ENCODE data around the gene DLL1.

GRCh38 chr6:170261643-170262488 is 29.0 kb downstream of the DLL1 start:
- TF ChIP-seq CTCF (IDR thresholded peaks at IDR 0.05) (no peak), POLR2A (IDR thresholded peaks at IDR 0.05) (no peak)
